DOHH2 (cell line): Measurements from ENCODE around the gene SPP2.

ENCODE experiments used
- H3F3A ChIP-seq: fragments of 200-600 bp; sonication (generic), shearing (Covaris generic); 2 replicates; pipeline ENCODE4 v1.6.0; 2016; ENCODE audit warnings: antibody characterized with exemption, mild to moderate bottlenecking; ENCODE audit not compliant: control insufficient read depth, insufficient read depth
- H3K27ac ChIP-seq: fragments of 200-600 bp; sonication (generic); 2 replicates; pipeline ENCODE4 v1.5.1; 2014; ENCODE audit warnings: low read depth, mild to moderate bottlenecking, low read length, moderate library complexity
- H3K27me3 ChIP-seq: fragments of 200-600 bp; sonication (generic); 2 replicates; pipeline ENCODE4 v1.6.1; 2014; ENCODE audit warnings: mild to moderate bottlenecking, low read length, mixed read lengths; ENCODE audit not compliant: control insufficient read depth
- H3K36me3 ChIP-seq: fragments of 200-600 bp; sonication (generic); 2 replicates; pipeline ENCODE4 v1.6.1; 2014; ENCODE audit warnings: mild to moderate bottlenecking, low read length, moderate library complexity, mixed read lengths; ENCODE audit not compliant: control insufficient read depth
- H3K4me1 ChIP-seq: fragments of 200-600 bp; sonication (generic); 2 replicates; pipeline ENCODE4 v1.6.1; 2014; ENCODE audit warnings: mild to moderate bottlenecking, low read length, mixed read lengths; ENCODE audit not compliant: control insufficient read depth
- H3K4me2 ChIP-seq: fragments of 200-600 bp; sonication (generic); 2 replicates; pipeline ENCODE4 v1.6.0; 2014; ENCODE audit warnings: mild to moderate bottlenecking, low read length, moderate library complexity
- H3K4me3 ChIP-seq: fragments of 200-600 bp; sonication (generic); 2 replicates; pipeline ENCODE4 v1.5.1; 2014; ENCODE audit warnings: mild to moderate bottlenecking, low read length, mixed read lengths
- H3K79me2 ChIP-seq: fragments of 200-600 bp; sonication (generic); 2 replicates; pipeline ENCODE4 v1.6.1; 2014; ENCODE audit warnings: mild to moderate bottlenecking, low read length, mixed read lengths; ENCODE audit not compliant: control insufficient read depth
- H3K9me2 ChIP-seq: fragments of 200-600 bp; sonication (generic); replicated peaks from 2 replicates; pipeline ENCODE4 v1.6.1; 2014; ENCODE audit warnings: mild to moderate bottlenecking, low read length, mixed read lengths; ENCODE audit not compliant: control insufficient read depth
- H3K9me3 ChIP-seq: fragments of 200-600 bp; sonication (generic); 2 replicates; pipeline ENCODE4 v1.6.1; 2014; ENCODE audit warnings: antibody characterized with exemption, low read length, mixed read lengths; ENCODE audit not compliant: control insufficient read depth, insufficient read depth
- H4K20me1 ChIP-seq: fragments of 200-600 bp; sonication (generic); 2 replicates; pipeline ENCODE4 v1.6.0; 2014; ENCODE audit warnings: low read depth, mild to moderate bottlenecking, antibody characterized with exemption, low read length, moderate library complexity; ENCODE audit not compliant: control insufficient read depth, insufficient read depth
- EZH2phosphoT487 ChIP-seq: fragments of 200-600 bp; sonication (generic); IDR thresholded peaks from 2 replicates; pipeline ENCODE4 v1.6.1; 2017; ENCODE audit warnings: borderline replicate concordance, mild to moderate bottlenecking, antibody characterized with exemption, low read length, moderate library complexity, mixed read lengths
- TF ChIP-seq, protein P1 (sequence below): fragments of 200-600 bp; sonication (generic); IDR thresholded peaks from one replicate; pipeline ENCODE4 v1.5.1; 2014; ENCODE audit warnings: antibody characterized with exemption, mild to moderate bottlenecking, low read depth, low read length; ENCODE audit not compliant: poor library complexity, severe bottlenecking

Gene SPP2

DNA sequence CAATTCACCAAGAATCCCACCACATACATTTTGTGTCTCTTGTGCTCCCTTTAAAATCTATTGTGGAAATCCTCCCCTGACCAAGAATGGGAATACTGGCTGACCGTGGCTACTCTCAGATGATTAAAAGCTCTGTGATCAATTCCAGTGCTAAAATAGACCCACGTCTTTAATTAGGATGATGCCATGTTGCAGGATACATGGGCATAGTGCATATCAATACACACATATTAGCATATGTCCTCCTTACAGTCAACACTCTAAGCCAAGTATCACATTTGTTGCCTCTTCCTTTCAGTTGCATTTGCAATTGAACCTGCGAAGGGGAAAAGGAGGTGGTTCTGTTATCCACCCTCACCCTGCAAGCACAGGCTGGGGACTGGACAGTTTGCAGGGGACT is 41.8 kb downstream of the SPP2 start:
- Histone ChIP-seq H3K79me2 (no peaks in the 10 kb centered on the region), H3F3A (no peaks in the 10 kb centered on the region), H3K27ac (no peak overlapping the region), H3K27me3 (no peaks in the 10 kb centered on the region), H3K36me3 (no peaks in the 10 kb centered on the region), H3K9me2 (no peaks in the 10 kb centered on the region), H3K9me3 (no peaks in the 10 kb centered on the region), H3K4me3 (no peak overlapping the region), H3K4me1 (no peaks in the 10 kb centered on the region), H3K4me2 (no peak overlapping the region), H4K20me1 (no peaks in the 10 kb centered on the region)
- no peak for TF ChIP-seq EZH2phosphoT487
- TF ChIP-seq, protein P1, sequence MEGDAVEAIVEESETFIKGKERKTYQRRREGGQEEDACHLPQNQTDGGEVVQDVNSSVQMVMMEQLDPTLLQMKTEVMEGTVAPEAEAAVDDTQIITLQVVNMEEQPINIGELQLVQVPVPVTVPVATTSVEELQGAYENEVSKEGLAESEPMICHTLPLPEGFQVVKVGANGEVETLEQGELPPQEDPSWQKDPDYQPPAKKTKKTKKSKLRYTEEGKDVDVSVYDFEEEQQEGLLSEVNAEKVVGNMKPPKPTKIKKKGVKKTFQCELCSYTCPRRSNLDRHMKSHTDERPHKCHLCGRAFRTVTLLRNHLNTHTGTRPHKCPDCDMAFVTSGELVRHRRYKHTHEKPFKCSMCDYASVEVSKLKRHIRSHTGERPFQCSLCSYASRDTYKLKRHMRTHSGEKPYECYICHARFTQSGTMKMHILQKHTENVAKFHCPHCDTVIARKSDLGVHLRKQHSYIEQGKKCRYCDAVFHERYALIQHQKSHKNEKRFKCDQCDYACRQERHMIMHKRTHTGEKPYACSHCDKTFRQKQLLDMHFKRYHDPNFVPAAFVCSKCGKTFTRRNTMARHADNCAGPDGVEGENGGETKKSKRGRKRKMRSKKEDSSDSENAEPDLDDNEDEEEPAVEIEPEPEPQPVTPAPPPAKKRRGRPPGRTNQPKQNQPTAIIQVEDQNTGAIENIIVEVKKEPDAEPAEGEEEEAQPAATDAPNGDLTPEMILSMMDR, result no peak

DNA sequence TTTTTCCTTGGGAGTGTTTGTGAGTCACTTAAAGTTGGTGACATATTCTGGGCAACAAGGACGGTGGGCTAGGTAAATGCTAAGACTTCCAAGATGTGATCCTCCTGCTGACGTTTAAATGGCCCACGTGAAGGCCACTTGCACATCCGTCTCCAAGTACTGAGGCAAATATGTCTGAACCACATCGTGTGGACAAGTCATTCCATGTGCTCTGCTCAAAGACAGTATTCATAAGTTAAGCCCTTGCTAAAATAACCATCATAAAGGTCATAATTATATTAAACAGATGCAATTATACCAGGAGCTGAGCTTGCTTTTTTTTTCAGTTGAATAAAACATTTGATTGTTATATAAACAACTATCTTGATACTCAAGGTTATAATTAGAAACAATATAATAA is 44.8 kb downstream of the SPP2 start:
- no peaks in the 10 kb centered on the region for H3K9me2 ChIP-seq
- H3F3A ChIP-seq, result no peaks in the 10 kb centered on the region
- no peaks in the 10 kb centered on the region for H3K36me3 ChIP-seq
- H3K4me2 ChIP-seq, result no peak overlapping the region
- no peaks in the 10 kb centered on the region for H3K9me3 ChIP-seq
- H3K4me1 ChIP-seq, result peaks cover 7% of the 10 kb centered on the region
- no peak overlapping the region for H3K27ac ChIP-seq
- H3K27me3 ChIP-seq, result no peaks in the 10 kb centered on the region
- no peak overlapping the region for H3K4me3 ChIP-seq
- TF ChIP-seq, protein P1, result no peak
- no peak for TF ChIP-seq EZH2phosphoT487
- H4K20me1 ChIP-seq, result no peaks in the 10 kb centered on the region
- H3K79me2 ChIP-seq, result no peaks in the 10 kb centered on the region

DNA sequence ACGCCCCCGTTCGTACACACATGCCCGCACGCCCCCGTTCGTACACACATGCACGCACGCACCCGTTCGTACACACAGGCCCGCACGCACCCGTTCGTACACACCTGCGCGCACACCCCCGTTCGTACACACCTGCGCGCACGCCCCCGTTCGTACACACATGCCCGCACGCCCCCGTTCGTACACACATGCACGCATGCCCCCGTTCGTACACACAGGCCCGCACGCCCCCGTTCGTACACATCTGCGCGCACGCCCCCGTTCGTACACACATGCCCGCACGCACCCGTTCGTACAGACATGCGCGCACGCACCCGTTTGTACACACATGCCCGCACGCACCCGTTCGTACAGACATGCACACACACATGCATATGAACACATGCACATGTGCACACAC is 45.7 kb downstream of the SPP2 start:
- Histone ChIP-seq H3K9me2 (no peaks in the 10 kb centered on the region), H3K36me3 (no peaks in the 10 kb centered on the region), H3K4me1 (peaks cover 7% of the 10 kb centered on the region), H3K9me3 (no peaks in the 10 kb centered on the region), H3K4me3 (no peak overlapping the region), H3K27me3 (no peaks in the 10 kb centered on the region), H3F3A (no peaks in the 10 kb centered on the region), H3K79me2 (no peaks in the 10 kb centered on the region), H4K20me1 (no peaks in the 10 kb centered on the region), H3K4me2 (no peak overlapping the region), H3K27ac (no peak overlapping the region)
- TF ChIP-seq EZH2phosphoT487, result no peak
- TF ChIP-seq, protein P1, result no peak

DNA sequence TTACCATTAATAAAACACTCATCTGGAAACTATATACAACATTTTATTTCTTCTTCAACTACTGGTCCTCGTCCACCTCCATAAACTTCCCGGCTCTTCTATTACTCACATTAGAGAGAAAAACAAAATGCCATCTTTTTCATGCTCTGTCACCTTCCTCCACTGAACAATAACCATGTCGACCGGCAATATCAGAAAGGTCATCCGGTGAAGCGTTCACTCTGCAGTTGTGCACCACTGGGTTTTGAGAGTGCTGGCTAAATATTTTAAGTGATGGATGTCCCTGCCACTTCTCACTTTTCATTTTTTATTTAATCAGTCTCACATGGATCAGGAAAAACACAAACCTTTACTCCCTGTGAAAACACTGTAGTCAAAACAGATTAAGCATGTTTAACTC is 48.2 kb downstream of the SPP2 start:
- no peaks in the 10 kb centered on the region for H3K36me3 ChIP-seq
- H3K4me2 ChIP-seq, result no peak overlapping the region
- TF ChIP-seq, protein P1, result no peak
- no peak for TF ChIP-seq EZH2phosphoT487
- no peaks in the 10 kb centered on the region for H4K20me1 ChIP-seq
- no peaks in the 10 kb centered on the region for H3K27me3 ChIP-seq
- no peaks in the 10 kb centered on the region for H3K9me2 ChIP-seq
- H3K9me3 ChIP-seq, result no peaks in the 10 kb centered on the region
- no peak overlapping the region for H3K27ac ChIP-seq
- peaks cover 7% of the 10 kb centered on the region for H3K4me1 ChIP-seq
- H3K4me3 ChIP-seq, result no peak overlapping the region
- no peaks in the 10 kb centered on the region for H3F3A ChIP-seq
- H3K79me2 ChIP-seq, result no peaks in the 10 kb centered on the region
